GM12864 (cell line): ENCODE results near the gene GATB.

Source experiments
- DNase-seq: peaks from one replicate; pipeline ENCODE4 v3.0.0-alpha.2; 2011; ENCODE audit warnings: low read depth
- H3K4me3 ChIP-seq: 2 replicates; pipeline ENCODE4 v1.5.1; 2011; ENCODE audit warnings: mild to moderate bottlenecking, low read depth, low read length, control low read depth
- TF ChIP-seq, protein P1 (sequence below): IDR thresholded peaks from 2 replicates; pipeline ENCODE4 v1.5.1; 2011; ENCODE audit warnings: low read depth, mild to moderate bottlenecking, moderate library complexity, low read length, control low read depth, inconsistent platforms; ENCODE audit errors: missing control alignments

The GATB gene

DNA sequence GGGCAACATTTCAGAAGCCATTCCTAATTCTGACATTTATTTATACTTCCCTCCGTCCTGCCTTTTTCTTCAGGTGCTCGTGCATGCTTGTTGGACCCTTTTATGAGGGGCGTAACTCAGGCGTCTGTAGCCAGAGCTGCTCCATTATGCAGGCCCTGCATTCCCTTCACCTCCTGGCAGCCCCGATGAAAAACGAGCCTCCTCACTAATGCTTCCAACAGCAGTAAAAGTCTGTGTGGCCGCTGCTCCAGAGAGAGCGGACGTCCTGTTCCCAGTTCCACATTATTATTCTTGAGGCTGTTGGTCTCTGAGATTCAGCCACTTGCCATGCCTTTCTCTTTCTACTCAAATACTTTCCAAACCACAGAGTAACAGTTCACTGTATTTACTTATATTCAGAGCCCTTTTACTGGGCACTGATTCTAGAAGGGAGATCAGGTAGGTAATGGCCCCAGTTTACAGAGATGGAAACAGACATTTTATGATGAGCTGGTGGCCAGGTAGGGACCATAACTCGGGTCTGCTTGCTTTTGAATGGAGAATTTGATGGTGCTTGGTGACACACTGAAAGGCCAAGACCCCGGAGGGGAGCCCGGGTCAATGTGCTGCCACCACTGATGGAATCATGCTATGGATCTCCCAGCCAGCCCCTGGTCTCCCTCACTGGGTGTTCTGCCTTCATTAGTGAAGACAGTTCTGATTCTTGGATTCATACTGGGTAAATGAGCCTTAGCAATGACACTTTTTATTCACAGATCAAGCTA, 101.0 kb downstream of the GATB start:
- DNase-seq = no peak
- TF ChIP-seq, protein P1, sequence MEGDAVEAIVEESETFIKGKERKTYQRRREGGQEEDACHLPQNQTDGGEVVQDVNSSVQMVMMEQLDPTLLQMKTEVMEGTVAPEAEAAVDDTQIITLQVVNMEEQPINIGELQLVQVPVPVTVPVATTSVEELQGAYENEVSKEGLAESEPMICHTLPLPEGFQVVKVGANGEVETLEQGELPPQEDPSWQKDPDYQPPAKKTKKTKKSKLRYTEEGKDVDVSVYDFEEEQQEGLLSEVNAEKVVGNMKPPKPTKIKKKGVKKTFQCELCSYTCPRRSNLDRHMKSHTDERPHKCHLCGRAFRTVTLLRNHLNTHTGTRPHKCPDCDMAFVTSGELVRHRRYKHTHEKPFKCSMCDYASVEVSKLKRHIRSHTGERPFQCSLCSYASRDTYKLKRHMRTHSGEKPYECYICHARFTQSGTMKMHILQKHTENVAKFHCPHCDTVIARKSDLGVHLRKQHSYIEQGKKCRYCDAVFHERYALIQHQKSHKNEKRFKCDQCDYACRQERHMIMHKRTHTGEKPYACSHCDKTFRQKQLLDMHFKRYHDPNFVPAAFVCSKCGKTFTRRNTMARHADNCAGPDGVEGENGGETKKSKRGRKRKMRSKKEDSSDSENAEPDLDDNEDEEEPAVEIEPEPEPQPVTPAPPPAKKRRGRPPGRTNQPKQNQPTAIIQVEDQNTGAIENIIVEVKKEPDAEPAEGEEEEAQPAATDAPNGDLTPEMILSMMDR = no peak
- H3K4me3 ChIP-seq = no peak overlapping the region

DNA sequence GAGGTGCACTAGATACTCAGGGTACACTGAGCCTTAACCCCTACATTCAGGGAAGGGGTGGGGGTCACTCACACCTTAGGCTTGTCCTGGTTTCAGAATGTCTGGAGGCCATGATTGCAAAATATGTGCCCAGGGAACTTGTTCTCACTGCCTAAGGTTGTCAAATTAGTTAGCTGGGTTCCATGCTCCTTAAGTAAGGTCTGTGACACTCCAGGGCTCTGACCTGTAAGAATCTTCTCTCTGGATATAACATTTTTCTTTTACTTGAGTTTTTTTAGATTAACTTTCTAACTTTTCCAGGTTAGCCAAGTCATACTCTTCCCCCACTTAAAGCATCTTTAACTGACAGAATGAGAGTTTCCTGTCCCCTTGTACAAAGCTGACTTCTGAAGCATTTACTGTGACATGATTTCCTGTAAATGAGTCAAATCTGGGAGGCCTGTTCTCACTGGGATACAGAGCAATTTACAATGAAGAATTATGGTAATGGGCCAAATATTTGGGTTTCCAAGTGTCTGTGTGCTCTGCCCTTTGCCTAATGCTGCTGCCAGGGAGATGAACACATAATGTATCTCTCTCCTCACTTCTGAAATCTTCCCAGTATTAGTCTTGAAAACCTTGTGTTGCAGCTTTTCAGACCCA, 101.7 kb downstream of the GATB start:
- no peak overlapping the region for H3K4me3 ChIP-seq
- TF ChIP-seq, protein P1 = no peak
- DNase-seq = no peak

DNA sequence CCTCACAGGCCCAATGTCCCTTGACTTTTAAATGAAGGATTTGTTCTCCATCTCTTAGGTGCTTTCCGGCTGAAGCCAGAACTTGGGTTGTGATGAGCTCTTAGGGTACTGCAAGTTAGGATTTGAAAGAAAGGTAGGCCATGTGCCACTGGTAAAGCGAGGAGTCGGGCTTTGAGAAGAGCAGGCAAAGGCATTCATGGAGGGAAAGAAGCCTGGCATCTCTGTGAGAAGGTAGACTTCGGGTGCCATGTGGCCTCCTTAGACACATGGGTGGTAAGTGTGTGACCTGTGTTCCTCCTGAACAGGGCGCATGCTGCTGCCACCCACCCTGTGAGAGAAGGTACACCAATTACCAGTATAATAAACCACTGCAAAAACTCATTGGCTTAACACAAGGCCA, 102.9 kb downstream of the GATB start:
- no peak overlapping the region for H3K4me3 ChIP-seq
- DNase-seq = no peak
- TF ChIP-seq, protein P1 = no peak

DNA sequence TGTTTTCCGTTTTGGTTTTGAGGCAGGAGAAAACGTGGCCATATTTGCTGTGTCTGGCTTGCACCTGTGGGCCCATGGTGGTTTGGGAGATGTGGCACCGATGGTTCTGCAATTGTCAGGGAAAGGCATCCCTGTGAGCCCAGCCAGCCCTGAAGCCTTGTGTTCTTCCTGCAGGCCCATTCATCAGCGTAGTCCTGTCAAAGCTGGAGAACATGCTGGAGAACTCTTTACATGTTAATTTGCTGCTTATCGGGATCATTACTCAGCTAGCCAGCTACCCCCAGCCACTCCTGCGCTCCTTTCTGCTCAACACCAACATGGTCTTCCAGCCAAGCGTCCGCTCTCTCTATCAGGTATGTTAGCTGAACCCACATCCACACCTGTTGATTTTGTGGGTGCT, 104.7 kb downstream of the GATB start:
- no peak for DNase-seq
- TF ChIP-seq, protein P1 = no peak
- H3K4me3 ChIP-seq = no peak overlapping the region

DNA sequence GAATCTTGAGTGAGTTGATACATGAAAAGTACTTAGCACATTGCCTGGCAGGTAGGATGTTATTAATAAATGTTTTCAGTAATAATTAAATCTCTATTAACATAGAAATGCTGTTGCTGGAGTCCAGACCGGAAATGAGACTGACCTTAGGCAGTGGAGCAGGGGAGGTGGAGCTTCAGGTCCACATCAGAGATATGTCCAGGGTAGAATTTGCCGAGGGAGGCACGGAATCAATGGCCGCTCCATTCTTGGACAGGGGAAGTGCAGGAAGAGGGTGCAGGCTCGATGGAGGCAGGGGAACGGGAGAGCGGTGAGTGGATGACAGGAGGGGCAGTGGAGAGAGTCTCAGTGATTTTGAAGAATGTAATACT, 107.3 kb downstream of the GATB start:
- H3K4me3 ChIP-seq = no peak overlapping the region
- TF ChIP-seq, protein P1 = no peak
- DNase-seq = no peak

DNA sequence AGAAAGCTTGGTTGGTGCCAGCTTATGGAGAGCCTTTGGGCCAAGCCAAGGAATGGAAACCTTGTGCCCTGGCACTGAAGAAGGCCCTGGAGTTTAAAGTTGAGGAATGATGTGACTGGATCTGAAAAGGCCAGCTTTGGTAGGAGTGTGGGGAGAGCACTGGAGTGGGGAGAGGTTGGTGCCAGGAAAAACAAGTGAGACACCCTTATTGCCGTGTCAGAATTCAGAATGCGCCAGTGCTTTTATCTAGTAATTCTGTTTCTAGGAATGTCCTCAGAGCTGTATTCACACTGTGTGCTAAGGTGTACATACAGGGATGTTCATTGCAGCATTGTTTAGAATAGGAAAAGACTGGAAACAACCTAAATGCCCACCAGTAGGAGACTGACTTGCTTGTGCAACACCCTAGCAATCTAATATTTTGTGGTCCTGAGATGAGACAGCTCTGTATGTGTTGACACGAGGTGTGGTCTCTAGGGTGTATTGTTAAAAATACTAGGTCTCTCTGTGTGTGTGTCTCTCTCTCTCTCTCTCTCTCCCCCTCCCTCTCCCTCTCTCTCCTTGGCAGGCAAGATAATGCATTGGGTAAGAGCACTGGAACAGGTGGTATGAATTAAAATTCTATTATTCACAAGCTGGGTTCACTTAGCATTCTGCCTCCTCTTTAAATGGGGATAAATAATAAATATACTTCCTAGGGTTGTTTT, 107.8 kb downstream of the GATB start:
- TF ChIP-seq, protein P1 = no peak
- DNase-seq = no peak
- no peak overlapping the region for H3K4me3 ChIP-seq

DNA sequence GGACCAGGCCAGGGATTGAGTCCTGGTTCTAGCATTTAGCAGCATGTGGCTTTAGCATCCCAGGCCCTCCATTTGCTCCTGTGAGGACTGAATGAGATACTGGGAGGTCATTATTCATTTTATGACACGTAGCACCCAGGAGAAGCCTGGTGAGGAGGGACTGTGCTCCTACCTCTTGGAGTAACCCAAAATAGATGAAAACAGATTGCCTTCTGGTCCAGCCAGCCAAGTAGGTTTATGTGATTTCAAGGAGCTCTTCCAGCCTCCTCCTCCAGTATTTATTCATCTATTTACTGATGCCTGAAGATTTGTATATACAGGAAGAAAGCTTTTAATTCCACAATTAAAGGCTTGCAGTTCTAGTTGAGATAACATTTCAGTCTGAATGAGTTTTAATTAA, 109.3 kb downstream of the GATB start:
- DNase-seq = no peak
- H3K4me3 ChIP-seq = no peak overlapping the region
- TF ChIP-seq, protein P1 = no peak
